ENCODE measurements around the gene LRRC70. TPM values are rescaled to one million over a fixed set of nuclear protein-coding genes. Genes with fewer than 3 reads are reported as not detected.
"Not testable (repeated sequence)": the region's sequence is repeated elsewhere in the genome, so short reads cannot be mapped to it uniquely, and the experiment has no call there.

The LRRC70 gene, protein sequence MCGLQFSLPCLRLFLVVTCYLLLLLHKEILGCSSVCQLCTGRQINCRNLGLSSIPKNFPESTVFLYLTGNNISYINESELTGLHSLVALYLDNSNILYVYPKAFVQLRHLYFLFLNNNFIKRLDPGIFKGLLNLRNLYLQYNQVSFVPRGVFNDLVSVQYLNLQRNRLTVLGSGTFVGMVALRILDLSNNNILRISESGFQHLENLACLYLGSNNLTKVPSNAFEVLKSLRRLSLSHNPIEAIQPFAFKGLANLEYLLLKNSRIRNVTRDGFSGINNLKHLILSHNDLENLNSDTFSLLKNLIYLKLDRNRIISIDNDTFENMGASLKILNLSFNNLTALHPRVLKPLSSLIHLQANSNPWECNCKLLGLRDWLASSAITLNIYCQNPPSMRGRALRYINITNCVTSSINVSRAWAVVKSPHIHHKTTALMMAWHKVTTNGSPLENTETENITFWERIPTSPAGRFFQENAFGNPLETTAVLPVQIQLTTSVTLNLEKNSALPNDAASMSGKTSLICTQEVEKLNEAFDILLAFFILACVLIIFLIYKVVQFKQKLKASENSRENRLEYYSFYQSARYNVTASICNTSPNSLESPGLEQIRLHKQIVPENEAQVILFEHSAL
- polyA plus RNA-seq (ENCODE audit: insufficient read length in 4 of 4), result 1 to 10 TPM; 5.5 to 9.2 (median 7.0) TPM

DNA sequence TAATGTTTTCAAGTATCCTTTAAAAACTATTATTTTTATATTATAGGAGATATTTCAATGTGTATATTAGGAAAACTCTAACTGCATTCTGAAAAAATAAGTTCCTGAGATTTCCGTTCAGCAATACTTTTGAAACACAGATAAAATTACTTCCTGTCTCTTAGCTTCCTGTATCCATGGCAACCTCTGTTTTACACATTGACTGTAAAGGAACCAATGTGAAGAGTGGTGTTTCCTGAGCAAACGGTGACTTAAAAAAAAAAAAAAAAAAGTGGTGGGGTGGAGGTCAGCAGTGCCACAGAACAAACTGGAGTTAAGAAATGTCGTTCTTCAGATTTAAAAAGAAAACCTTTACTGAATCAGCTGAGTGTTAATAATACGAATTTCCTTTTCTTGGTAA lies at the start of gene LRRC70:
TSS of gene LRRC70 (plus strand) at position 280 of the 400 bp plus-strand sequence. CDS start 620 bp downstream, outside the sequence.
- DNase-seq (ENCODE audit: low read depth in 4 of 4, low spot score in 3 of 4), result peak; percentile 2 to 20 (median 17)

DNA sequence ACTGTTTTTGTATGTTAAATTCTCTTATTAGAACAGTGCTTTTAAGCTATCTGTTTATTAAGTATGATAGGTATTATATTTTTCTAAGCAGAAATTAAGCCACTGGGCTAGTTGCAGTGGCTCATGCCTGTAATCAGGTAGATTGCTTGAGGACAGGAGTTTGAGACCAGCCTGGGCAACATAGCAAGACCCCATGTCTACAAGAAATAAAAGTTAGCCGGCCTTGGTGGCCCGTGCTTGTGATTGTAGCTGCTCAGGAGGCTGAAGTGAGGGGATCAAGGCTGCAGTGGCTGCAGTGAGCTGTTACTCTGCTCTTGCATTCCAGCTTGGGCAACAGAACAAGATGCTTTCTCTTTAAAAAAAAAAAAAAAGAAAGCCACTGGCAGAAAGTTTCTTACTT lies 45.0 kb upstream of the LRRC70 start:
- DNase-seq (ENCODE audit: low read depth in 4 of 4, low spot score in 3 of 4), result no peak

DNA sequence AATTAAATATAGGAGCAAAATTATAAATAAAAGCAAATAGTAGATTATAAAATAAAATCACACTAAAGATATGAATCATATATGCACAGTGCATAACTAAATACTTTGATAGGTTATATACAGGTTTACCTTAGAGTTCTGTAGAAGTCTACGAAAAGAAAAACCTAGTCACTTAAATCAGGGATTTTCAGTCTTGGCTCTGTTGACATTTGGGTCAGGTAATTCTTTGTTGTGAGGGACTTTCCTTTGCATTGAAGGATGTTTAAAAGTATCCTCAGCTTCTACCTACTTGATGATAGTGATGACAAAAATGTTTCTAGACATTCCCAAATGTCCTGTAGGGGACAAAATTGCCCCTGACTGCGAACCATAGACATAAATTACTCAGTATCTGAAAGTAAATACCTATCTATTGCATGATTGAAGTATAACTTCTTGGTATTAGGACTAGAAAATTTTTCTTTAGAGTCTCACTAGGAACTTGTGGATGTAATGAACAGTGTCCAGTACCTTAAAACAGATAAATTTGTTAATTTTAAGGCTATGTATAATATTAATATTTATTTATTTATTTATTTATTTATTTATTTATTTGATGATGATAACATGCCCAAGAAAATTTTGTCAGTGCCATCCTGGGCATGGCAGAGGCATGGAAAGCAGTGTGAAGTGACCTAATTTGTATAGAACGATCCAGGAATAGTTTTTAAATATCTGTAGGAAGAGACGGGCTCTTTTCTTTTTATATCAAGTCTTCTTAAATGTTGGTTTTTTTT lies 44.0 kb upstream of the LRRC70 start:
- no peak for DNase-seq (ENCODE audit: low read depth in 4 of 4, low spot score in 3 of 4)

DNA sequence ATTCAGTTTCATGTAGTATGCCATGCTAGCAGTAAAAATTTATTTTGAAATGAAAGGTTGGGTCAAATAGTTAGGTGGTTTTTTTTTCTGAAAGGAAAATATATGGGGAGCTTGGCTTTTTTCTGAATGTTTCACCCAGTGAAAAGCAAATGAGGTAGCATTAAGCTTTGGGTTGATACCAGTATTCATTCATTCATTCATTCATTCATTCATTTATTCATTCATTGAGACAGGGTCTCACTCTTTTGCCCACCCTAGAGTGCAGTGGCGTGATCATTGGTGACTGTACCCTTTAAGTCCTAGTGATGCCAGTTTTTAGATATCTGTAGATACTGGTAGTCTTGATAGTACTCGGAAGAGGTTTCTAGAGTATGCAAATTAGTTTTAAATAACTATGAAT lies 42.4 kb upstream of the LRRC70 start:
- no peak for DNase-seq (ENCODE audit: low read depth in 4 of 4, low spot score in 3 of 4)

DNA sequence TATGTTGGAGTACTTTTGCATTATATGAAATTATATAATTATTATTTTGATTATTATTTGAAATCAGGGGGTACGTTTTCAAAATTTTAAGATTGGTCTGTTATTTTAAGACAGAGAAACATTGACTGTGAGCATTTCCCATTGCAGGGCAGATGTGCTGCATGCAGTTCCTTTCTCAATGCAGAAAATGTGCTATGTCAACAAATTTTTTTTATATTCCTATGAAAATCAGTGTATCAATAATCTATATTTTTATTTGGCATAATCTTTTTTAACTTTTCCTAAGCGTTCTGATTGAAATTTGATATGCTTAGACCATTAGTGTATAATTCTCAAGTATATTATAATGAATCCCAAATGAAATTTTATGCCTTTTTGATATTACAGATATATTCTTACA lies 41.8 kb upstream of the LRRC70 start:
- DNase-seq (ENCODE audit: low read depth in 4 of 4, low spot score in 3 of 4), result no peak

DNA sequence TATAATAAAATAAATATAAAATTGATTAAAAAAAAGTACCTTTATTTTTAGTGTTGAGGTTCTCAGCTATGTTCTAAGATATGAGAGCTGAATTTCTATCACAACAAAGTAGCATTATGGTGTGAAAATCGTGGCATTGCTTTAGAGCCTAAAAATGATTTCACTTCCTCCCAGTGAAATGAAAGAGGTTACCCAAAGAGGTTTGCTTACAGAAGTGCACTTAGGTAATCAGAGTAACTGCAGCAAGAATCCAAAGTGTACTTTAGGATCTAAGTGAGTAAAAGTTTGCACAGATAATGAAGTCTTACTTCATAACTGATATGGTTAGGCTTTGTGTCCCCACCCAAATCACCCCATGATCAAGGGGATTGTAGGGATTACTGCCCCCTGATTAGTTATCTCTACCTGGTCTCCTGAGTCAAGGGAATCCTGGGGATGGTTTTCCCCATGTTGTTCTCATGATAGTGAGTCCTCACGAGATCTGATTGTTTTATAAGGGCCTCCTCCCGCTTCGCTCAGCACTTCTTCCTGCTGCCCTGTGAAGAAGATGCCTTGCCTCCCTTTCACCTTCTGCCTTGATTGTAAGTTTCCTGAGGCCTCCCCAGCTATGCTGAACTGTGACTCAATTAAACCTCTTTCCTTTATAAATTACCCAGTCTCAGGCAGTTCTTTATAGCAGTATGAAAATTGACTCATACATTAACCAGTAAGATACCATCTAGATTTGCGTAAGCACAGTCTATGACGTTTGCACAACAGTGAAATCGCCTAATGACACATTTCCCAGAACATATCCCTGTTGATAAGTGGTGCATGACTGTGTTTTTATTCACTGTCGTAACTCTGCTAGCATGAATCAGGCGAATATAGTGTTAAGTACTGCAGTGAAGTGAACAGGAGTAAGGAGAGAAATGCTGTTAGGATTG lies 40.3 kb upstream of the LRRC70 start:
- no peak for DNase-seq (ENCODE audit: low read depth in 4 of 4, low spot score in 3 of 4)

DNA sequence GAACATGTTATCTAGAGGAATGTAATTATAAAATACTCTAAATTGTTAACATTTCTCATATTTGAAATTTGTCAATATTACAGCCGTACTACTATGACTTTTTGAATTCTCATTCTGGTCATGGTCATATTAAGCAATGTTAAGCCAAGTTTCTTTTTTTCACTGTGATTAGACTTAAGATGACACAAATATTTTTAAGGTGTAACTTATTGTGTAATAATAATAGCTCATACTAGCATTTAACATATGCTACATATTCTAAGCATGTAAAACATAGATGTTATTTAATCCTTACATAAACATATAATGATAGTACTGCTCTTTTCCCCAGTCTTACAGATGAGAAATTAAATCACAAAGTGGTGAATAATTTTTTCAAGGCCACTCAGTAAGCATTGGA lies 35.9 kb upstream of the LRRC70 start:
- DNase-seq (ENCODE audit: low read depth in 4 of 4, low spot score in 3 of 4), result no peak

DNA sequence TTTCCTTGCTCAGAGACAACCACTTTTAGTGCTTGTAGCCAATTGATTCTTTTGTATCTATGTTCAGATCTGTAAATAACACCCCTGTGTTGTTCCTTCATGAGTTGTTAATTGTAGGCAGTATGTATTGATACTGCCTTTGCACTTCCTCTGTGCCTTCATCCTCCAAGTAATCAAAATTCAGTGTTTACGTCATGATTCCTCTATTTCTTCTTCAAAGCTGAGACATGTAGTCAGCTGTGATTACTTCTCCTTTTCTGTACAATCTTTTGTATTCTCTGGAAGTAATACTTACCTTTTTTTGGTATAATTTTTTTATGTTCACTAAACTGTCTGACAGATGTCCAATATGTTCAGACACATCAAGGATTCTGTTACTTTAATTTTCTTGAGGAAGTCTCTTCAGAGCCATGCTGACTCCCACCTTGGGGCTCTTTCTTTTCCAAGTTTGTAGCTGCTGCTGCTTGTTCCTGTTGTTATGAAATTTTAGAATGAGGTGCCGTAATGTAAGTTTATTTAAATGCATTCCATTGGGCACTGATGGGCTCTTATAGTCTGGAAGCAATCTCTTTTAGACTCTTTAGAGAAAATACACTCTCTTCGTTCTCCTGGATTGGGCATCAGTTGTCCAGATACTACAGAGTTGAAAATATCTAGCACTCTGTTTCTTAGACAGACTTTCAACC lies 30.5 kb upstream of the LRRC70 start:
- DNase-seq (ENCODE audit: low read depth in 4 of 4, low spot score in 3 of 4), result no peak

DNA sequence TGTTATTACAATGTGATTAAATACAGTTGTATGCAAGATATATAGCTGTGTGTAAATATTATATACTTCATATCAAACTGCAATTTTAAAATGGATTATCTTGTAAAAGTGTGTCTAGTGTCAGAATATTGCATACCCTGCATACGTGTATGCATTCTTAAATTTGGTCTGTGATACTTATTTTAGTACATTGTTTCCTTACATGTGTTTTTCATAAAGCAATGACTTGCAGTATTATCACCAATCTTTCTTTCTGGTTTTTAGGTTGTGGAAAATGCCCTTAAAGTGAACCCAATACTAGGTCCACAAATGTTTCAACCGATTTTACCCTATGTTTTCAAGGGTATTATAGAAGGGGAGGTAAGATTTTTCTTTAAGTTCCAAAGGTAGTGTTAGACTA lies 28.5 kb upstream of the LRRC70 start:
- no peak for DNase-seq (ENCODE audit: low read depth in 4 of 4, low spot score in 3 of 4)

DNA sequence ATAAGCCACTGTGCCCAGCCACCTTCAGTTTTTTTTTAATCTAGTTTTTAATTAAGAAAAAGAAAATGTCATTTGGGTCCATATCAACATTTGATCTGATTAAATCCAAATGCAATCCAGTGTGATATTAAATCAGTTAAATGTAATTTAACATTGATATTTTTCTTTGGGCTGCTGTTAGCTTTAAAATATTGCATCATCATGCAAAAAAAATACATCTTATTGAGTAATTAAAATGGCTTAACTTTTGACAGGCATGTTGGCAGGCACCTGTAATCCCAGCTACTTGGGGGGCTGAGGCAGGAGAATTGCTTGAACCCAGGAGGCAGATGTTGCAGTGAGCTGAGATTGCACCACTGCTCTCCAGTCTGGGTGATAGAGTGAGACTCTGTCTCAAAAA lies 22.7 kb upstream of the LRRC70 start:
- no peak for DNase-seq (ENCODE audit: low read depth in 4 of 4, low spot score in 3 of 4)

DNA sequence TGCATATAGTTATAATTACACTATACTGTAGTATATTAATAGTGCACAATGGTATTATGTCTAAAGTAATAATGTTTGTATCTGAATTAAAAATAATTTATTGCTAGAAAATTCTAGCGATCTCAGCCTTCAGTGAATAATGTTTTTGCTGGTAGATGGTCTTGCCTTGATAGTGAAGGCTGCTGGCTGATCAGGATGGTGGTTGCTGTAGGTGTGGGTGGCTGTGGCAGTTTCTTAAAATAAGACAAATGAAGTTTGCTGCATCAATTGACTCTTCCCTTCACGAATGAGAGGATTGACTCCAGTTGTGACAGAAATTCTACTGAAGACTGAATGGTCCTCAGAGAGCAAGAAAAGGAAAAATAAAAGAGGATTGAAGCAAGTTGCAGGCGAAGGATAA lies 19.7 kb upstream of the LRRC70 start:
- no peak for DNase-seq (ENCODE audit: low read depth in 4 of 4, low spot score in 3 of 4)

DNA sequence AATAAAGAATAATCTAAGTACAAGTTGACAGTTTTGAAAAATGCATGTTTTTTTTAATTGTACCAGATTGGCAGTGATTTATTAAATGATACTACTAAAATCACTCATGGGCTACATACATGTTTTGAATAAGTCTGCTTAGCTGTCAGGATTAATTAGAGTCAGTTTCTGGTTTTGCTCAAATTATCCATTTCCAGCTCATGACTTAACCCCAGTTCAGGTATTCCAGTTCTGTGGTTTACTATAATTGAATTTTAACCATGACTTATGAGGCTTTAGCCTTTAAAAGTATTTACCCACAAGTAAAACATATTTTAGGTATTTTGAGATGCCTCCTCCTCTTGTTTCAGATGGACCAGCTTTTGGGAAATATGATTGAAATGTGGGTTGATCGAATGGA lies 17.8 kb upstream of the LRRC70 start:
- DNase-seq (ENCODE audit: low read depth in 4 of 4, low spot score in 3 of 4), result no peak

DNA sequence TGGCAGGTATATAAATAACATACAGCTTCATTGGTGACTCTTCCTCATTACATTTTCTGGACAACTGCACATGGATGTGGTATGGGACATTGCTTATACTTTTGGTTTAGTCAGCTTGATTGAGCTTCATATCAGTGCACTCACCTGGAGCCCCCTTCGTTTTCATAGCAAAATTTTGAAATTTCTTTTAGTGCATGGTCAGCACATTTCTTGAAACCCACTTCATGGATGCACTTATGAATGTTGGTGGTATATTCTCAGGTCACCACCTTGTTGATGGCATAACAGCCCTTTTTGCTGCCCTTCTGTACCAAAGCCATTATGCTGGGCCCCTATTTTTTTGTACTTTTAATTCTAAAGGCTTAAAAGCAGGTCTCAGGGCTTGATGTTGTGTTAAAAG lies 16.7 kb upstream of the LRRC70 start:
- no peak for DNase-seq (ENCODE audit: low read depth in 4 of 4, low spot score in 3 of 4)

DNA sequence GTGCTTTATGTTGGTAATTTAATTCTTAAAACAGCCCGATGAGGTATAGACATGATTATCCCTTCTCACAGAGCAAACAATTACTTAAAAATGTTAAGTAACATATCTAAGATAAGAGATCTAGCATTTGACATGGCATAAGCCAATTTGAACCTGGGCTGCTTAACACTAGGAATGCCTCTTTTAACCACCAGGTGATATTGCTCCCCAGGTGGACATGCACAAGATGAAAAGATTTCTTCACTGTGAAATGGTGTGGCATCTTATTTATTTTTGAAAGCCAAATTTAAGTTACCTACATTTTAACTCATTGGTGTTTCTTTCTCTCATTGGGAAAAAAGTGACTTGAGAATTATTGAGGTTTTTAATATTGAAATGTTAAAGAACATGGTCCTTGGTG lies 15.8 kb upstream of the LRRC70 start:
- no peak for DNase-seq (ENCODE audit: low read depth in 4 of 4, low spot score in 3 of 4)

DNA sequence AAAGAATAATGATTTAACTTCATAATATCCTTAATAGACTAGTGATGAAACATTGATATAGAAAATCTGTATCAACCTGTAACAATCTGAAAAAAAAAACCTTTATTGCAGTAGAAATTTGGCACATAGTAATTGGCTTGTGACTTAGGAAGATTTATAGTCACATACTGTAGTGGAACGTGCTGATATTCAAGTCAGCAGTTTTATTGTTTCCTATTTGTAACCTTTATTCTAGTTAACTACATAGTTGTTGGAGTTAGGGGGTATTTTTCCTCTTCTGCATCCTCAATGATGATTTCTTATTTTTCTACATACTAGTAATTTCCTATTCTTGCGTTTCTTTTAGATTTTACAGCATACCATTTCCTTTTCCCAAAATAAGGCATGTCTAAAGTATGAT lies 14.5 kb upstream of the LRRC70 start:
- no peak for DNase-seq (ENCODE audit: low read depth in 4 of 4, low spot score in 3 of 4)

DNA sequence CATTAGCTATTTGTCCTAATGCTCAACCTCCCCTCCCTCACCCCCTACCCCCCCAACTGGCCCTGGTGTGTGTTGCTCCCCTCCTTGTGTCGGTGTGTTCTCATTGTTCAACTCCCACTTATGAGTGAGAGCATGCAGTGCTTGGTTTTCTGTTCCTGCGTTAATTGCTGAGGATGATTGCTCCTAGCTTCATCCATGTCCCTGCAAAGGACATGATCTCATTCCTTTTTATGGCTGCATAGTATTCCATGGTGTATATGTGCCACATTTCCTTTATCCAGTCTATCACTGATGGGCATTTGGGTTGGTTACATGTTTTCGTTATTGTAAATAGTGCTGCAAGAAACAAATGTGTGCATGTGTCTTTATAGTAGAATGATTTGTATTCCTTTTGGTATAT lies 12.9 kb upstream of the LRRC70 start:
- not testable (repeated sequence) for DNase-seq (ENCODE audit: low read depth in 4 of 4, low spot score in 3 of 4)

DNA sequence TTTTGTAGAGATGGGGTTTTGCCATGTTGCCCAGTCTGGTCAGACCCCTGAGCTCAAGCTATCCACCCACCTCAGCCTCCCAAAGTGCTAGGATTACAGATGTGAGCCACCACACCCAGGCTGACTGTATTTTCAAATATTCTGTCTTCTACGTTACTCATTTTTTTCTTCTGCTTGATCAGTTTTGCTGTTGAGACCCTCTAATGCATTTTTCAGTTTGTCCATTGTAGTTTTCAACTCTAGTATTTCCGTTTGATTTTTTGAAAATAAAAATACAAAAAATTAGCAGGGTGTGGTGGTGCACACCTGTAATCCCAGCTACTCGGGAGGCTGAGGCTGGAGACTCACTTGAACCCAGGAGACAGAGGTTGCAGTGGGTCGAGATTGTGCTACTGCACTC lies 10.5 kb upstream of the LRRC70 start:
- no peak for DNase-seq (ENCODE audit: low read depth in 4 of 4, low spot score in 3 of 4)

DNA sequence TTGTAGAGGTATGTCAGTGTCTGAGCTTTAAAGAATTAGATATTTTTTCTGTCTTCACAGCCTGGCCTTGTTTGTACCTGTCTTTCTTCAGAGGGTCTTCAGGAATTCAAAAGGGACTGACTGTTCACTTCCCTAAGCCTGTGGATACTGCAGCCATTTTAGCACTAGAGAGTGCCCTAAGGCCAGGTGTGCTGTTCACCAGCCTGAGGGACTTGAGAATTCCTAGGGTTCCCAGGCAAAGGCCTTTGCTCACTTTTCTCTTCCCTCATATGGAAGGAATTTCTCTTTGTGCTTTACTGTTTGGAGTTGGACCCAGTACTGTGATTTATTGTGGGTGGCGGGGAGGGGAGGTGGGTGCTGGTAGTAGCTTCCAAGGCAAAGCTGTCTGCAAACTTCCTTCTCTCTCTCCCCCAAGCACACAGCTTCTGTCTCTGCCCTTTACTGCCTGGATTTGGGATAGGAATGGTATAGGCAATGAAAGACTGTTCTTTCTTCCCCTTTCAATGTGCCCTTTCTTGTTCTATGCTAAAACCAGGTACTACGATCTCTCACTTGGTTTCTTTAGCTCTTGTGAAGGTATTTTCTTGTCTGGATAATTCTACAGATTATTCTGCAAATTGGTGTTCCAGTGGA lies 9.7 kb upstream of the LRRC70 start:
- no peak for DNase-seq (ENCODE audit: low read depth in 4 of 4, low spot score in 3 of 4)

DNA sequence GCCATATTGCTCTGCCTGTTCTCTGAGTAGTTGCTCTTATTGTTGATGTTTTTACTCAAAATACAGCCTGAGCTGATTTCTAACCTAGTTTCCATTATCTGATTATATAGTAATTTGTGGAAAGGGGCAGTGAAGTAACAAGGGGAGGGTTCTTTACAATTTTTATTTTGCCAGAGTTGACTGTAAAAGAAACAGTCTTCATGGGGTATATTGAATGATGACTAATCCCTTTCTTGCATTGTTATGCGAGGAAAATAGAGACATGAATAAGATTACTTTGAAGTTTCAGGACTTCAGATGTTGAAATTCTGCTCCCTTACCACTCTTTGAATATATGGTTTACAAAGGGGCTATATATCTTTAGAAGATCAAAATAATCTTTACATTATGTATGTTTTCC lies 9.1 kb upstream of the LRRC70 start:
- DNase-seq (ENCODE audit: low read depth in 4 of 4, low spot score in 3 of 4), result no peak
